ENCODE data around the gene ARHGAP42.

DNA sequence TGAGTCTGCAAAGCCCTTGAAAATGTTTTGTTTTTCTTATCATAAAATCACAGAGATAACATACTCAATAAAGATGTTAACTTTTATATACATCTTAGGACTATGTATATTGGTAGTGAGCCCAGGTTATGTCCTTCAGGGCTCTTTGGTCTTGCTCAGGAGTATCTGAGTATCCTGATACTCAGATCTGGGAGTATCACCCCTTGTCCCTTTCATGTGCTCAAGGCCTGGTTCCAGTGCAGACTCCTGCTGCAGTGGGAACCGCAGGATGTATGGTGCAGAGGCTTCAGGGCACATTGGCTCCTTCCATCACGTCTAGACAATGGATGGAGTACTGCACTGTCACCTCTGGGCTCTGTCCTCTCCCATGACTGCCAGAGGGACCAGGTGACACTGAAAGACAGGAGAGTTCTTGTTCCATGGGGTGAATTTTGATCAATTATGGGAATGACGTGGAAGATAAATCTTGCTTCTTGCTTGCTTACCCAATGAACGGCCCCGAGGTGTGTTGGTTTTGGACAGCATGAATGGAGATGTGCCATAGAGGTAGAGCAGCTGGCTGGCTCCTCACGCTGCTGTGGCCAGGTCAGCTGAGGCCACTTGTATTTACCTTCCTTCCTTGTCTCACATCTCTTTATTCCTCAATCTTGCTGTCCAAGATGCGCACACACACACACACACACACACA is 215.5 kb downstream of the ARHGAP42 start:
- TF ChIP-seq SUZ12 (IDR thresholded peaks at IDR 0.05; ENCODE audit: low read depth, low read length) (no peak), HOXA5 (CRISPR knock-in tag; IDR thresholded peaks at IDR 0.05) (no peak), NFKB2 (CRISPR knock-in tag; IDR thresholded peaks at IDR 0.05; ENCODE audit: borderline replicate concordance) (no peak), EZH2 (conservative IDR thresholded peaks at IDR 0.05; ENCODE audit: low read depth, low read length) (no peak), EHMT2 (IDR thresholded peaks at IDR 0.05; ENCODE audit: borderline replicate concordance, low read depth, low read length) (no peak), GABPA (IDR thresholded peaks at IDR 0.05; ENCODE audit: low read depth, low read length) (no peak), GABPA (CRISPR knock-in tag; IDR thresholded peaks at IDR 0.05; ENCODE audit: low read depth) (no peak), ZNF777 (CRISPR knock-in tag; IDR thresholded peaks at IDR 0.05) (no peak)
- TF ChIP-seq, protein P1, sequence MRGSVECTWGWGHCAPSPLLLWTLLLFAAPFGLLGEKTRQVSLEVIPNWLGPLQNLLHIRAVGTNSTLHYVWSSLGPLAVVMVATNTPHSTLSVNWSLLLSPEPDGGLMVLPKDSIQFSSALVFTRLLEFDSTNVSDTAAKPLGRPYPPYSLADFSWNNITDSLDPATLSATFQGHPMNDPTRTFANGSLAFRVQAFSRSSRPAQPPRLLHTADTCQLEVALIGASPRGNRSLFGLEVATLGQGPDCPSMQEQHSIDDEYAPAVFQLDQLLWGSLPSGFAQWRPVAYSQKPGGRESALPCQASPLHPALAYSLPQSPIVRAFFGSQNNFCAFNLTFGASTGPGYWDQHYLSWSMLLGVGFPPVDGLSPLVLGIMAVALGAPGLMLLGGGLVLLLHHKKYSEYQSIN (CRISPR knock-in tag; IDR thresholded peaks at IDR 0.05; ENCODE audit: borderline replicate concordance) = no peak
- TF ChIP-seq, protein P2, sequence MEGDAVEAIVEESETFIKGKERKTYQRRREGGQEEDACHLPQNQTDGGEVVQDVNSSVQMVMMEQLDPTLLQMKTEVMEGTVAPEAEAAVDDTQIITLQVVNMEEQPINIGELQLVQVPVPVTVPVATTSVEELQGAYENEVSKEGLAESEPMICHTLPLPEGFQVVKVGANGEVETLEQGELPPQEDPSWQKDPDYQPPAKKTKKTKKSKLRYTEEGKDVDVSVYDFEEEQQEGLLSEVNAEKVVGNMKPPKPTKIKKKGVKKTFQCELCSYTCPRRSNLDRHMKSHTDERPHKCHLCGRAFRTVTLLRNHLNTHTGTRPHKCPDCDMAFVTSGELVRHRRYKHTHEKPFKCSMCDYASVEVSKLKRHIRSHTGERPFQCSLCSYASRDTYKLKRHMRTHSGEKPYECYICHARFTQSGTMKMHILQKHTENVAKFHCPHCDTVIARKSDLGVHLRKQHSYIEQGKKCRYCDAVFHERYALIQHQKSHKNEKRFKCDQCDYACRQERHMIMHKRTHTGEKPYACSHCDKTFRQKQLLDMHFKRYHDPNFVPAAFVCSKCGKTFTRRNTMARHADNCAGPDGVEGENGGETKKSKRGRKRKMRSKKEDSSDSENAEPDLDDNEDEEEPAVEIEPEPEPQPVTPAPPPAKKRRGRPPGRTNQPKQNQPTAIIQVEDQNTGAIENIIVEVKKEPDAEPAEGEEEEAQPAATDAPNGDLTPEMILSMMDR (CRISPR knock-in tag; IDR thresholded peaks at IDR 0.05) = no peak
- TF ChIP-seq, protein P3, sequence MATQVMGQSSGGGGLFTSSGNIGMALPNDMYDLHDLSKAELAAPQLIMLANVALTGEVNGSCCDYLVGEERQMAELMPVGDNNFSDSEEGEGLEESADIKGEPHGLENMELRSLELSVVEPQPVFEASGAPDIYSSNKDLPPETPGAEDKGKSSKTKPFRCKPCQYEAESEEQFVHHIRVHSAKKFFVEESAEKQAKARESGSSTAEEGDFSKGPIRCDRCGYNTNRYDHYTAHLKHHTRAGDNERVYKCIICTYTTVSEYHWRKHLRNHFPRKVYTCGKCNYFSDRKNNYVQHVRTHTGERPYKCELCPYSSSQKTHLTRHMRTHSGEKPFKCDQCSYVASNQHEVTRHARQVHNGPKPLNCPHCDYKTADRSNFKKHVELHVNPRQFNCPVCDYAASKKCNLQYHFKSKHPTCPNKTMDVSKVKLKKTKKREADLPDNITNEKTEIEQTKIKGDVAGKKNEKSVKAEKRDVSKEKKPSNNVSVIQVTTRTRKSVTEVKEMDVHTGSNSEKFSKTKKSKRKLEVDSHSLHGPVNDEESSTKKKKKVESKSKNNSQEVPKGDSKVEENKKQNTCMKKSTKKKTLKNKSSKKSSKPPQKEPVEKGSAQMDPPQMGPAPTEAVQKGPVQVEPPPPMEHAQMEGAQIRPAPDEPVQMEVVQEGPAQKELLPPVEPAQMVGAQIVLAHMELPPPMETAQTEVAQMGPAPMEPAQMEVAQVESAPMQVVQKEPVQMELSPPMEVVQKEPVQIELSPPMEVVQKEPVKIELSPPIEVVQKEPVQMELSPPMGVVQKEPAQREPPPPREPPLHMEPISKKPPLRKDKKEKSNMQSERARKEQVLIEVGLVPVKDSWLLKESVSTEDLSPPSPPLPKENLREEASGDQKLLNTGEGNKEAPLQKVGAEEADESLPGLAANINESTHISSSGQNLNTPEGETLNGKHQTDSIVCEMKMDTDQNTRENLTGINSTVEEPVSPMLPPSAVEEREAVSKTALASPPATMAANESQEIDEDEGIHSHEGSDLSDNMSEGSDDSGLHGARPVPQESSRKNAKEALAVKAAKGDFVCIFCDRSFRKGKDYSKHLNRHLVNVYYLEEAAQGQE (IDR thresholded peaks at IDR 0.05; ENCODE audit: borderline replicate concordance in 1 of 2, low read depth in 1 of 2, low read length in 2 of 2) = no peak

All from HepG2 (cell line).